ENCODE results near the gene INPP5A.

The INPP5A gene

DNA sequence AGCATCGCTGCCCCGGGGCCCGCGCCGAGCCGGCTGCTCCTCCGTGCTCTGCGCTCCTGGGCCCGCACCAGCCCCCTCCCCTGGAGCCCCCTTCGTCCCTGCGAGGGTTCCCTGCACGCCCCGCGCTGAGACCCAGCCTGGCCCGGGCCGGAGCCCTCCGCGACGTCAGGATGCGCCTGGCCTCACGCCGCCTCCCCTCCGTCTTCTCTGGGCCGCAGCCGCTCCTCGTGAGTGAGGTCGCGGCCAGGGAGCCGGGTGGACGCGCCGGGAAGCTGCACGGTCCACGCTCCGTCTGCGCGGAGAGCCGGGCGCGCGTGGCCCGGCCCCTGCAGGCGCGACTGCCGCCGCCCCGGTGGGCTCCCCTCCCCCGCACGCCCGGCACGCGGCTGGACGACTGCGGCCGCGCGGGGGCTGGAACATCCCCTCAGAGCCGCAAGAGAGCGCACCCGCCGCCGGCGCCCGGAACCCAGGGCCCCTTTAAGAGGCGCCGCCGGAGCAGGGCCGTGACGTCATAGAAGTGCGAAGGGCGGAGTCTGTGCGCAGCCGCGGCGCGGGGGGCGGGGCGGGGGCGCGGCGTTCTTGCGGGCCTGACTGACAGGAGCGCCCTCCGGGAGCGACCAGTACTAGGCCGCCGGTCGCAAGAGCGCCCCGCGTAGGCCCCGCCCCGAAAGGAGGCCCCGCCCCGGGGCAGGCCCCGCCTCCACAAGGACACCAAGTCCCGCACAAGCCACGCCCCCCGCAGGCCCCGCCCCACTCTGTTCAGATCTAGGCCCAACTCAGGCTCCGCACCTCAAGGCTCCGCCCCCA is 507 bp upstream of the INPP5A start:
- Histone ChIP-seq H3K4me1 (ENCODE audit: insufficient read depth, low read length, poor library complexity, severe bottlenecking) (peaks cover 57% of the 10 kb centered on the region), H3K9ac (ENCODE audit: low read depth, low read length, poor library complexity, severe bottlenecking) (peak overlapping the region; percentile 78), H2AFZ (ENCODE audit: low read length) (peak overlapping the region; percentile 63; the same call in 1 of the 2 replicates), H3K9me2 (replicated peaks; ENCODE audit: low read depth, low read length) (no peaks in the 10 kb centered on the region), H3K79me2 (ENCODE audit: insufficient read depth, low read length) (peaks cover 54% of the 10 kb centered on the region), H3K4me3 (ENCODE audit: low read length, poor library complexity, severe bottlenecking) (peak overlapping the region; percentile 72), H3F3A (ENCODE audit: low read depth) (peaks cover 8% of the 10 kb centered on the region; the same call in 1 of the 2 replicates), H3K9me3 (ENCODE audit: insufficient read depth, low read depth, low read length) (no peaks in the 10 kb centered on the region), H3K4me2 (ENCODE audit: low read depth, low read length, poor library complexity, severe bottlenecking) (peak overlapping the region; percentile 77), H4K20me1 (ENCODE audit: insufficient read depth, low read length, poor library complexity, severe bottlenecking) (peaks cover 15% of the 10 kb centered on the region), H3K36me3 (ENCODE audit: insufficient read depth, low read length) (no peaks in the 10 kb centered on the region), H3K27me3 (ENCODE audit: insufficient read depth, low read length, poor library complexity, severe bottlenecking) (no peaks in the 10 kb centered on the region)
- TF ChIP-seq, protein P1, sequence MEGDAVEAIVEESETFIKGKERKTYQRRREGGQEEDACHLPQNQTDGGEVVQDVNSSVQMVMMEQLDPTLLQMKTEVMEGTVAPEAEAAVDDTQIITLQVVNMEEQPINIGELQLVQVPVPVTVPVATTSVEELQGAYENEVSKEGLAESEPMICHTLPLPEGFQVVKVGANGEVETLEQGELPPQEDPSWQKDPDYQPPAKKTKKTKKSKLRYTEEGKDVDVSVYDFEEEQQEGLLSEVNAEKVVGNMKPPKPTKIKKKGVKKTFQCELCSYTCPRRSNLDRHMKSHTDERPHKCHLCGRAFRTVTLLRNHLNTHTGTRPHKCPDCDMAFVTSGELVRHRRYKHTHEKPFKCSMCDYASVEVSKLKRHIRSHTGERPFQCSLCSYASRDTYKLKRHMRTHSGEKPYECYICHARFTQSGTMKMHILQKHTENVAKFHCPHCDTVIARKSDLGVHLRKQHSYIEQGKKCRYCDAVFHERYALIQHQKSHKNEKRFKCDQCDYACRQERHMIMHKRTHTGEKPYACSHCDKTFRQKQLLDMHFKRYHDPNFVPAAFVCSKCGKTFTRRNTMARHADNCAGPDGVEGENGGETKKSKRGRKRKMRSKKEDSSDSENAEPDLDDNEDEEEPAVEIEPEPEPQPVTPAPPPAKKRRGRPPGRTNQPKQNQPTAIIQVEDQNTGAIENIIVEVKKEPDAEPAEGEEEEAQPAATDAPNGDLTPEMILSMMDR (conservative IDR thresholded peaks at IDR 0.05; ENCODE audit: low read length), result no peak
- no peak for TF ChIP-seq EZH2phosphoT487 (IDR thresholded peaks at IDR 0.05; ENCODE audit: borderline replicate concordance)

DNA sequence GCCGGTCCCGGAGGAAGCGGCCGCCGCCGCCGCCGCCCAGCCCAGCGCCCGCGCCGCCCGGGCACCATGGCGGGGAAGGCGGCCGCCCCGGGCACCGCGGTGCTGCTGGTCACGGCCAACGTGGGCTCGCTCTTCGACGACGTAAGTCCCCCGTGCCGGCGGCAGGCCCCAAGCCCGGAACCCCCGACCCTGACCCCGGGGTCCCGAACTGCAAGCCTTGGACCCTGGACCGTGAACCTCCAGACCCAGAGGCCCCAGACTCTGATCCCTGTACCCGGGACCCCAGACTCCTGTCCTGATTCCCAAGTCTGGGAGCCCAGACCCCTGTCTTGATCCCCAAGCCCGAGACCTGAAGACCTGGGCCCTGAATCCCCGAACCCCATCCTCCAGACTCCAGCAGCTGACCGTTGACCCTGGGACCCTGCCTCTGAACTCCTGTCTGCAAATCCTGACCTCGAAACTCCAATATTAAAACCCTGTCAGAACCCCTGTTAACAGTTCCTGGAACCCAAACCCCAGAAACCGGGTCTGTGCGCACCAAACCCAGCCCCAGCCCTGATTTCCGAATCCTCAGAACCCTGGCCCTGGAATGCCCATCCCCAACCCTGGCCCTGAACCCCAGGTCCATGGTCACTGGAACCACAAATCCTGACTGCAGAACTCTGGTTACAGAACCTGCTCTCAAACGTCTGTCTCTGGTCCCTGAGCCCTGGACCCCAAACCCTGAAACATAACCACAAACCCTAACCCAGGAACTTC is 623 bp downstream of the INPP5A start:
- Histone ChIP-seq H3K4me1 (ENCODE audit: insufficient read depth, low read length, poor library complexity, severe bottlenecking) (peaks cover 65% of the 10 kb centered on the region), H3K9me2 (replicated peaks; ENCODE audit: low read depth, low read length) (no peaks in the 10 kb centered on the region), H3K4me3 (ENCODE audit: low read length, poor library complexity, severe bottlenecking) (peak overlapping the region; percentile 92), H3K4me2 (ENCODE audit: low read depth, low read length, poor library complexity, severe bottlenecking) (peak overlapping the region; percentile 95), H3F3A (ENCODE audit: low read depth) (peaks cover 8% of the 10 kb centered on the region; the same call in 1 of the 2 replicates), H2AFZ (ENCODE audit: low read length) (no peak overlapping the region), H3K9me3 (ENCODE audit: insufficient read depth, low read depth, low read length) (no peaks in the 10 kb centered on the region), H3K9ac (ENCODE audit: low read depth, low read length, poor library complexity, severe bottlenecking) (peak overlapping the region; percentile 79), H3K79me2 (ENCODE audit: insufficient read depth, low read length) (peaks cover 65% of the 10 kb centered on the region), H3K36me3 (ENCODE audit: insufficient read depth, low read length) (no peaks in the 10 kb centered on the region), H3K27me3 (ENCODE audit: insufficient read depth, low read length, poor library complexity, severe bottlenecking) (no peaks in the 10 kb centered on the region), H4K20me1 (ENCODE audit: insufficient read depth, low read length, poor library complexity, severe bottlenecking) (peaks cover 21% of the 10 kb centered on the region)
- no peak for TF ChIP-seq EZH2phosphoT487 (IDR thresholded peaks at IDR 0.05; ENCODE audit: borderline replicate concordance)
- TF ChIP-seq, protein P1 (conservative IDR thresholded peaks at IDR 0.05; ENCODE audit: low read length), result no peak

DNA sequence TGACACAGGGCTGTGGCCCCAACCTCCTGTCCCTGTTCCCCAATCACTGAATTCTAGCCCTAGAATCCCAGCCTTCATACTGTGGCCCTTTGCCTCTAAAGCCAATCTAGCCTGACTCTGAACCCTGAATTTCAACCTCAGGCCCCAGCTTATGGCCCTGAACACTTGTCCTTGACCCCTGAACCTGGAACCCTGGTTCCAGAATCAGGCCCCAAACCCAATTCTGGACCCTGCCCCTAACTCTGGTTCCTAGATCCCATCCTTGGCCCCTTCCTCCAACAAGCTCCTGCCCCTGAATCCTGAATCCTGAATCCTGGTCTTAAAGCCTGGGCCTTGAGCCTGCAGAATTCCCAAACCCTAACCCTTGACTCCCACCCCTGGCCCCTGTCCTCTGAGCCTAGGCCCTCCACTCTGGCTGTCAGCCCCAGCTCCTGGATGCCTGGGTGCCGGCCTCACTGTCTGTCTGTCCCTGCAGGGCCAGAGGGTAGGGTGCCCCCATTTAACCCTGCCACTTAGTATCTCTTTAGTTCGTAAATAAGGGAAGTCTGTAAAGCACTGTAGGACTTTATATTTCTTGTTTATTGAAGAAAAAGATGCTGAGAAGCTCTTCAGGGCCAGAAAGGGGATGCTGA is 1.3 kb downstream of the INPP5A start:
- Histone ChIP-seq H3K4me2 (ENCODE audit: low read depth, low read length, poor library complexity, severe bottlenecking) (peak overlapping the region; percentile 95), H3F3A (ENCODE audit: low read depth) (peaks cover 8% of the 10 kb centered on the region; the same call in 1 of the 2 replicates), H3K4me3 (ENCODE audit: low read length, poor library complexity, severe bottlenecking) (peak overlapping the region; percentile 92), H3K9ac (ENCODE audit: low read depth, low read length, poor library complexity, severe bottlenecking) (peak overlapping the region; percentile 79), H4K20me1 (ENCODE audit: insufficient read depth, low read length, poor library complexity, severe bottlenecking) (peaks cover 26% of the 10 kb centered on the region), H3K4me1 (ENCODE audit: insufficient read depth, low read length, poor library complexity, severe bottlenecking) (peaks cover 68% of the 10 kb centered on the region), H3K27me3 (ENCODE audit: insufficient read depth, low read length, poor library complexity, severe bottlenecking) (no peaks in the 10 kb centered on the region), H3K9me3 (ENCODE audit: insufficient read depth, low read depth, low read length) (no peaks in the 10 kb centered on the region), H3K79me2 (ENCODE audit: insufficient read depth, low read length) (peaks cover 72% of the 10 kb centered on the region), H2AFZ (ENCODE audit: low read length) (no peak overlapping the region), H3K36me3 (ENCODE audit: insufficient read depth, low read length) (no peaks in the 10 kb centered on the region), H3K9me2 (replicated peaks; ENCODE audit: low read depth, low read length) (no peaks in the 10 kb centered on the region)
- TF ChIP-seq EZH2phosphoT487 (IDR thresholded peaks at IDR 0.05; ENCODE audit: borderline replicate concordance), result no peak
- TF ChIP-seq, protein P1 (conservative IDR thresholded peaks at IDR 0.05; ENCODE audit: low read length), result no peak

Data from Loucy (cell line).